Neuronal stem cell (in vitro differentiated cells): ENCODE data around the gene ROBO1. TPM values are rescaled to one million over a fixed set of nuclear protein-coding genes. Genes with fewer than 3 reads are reported as not detected.

ENCODE experiments used
- DNase-seq: peaks from one replicate; pipeline ENCODE4 v3.0.0-alpha.2; 2013; ENCODE audit warnings: low spot score
- H2AFZ ChIP-seq: one replicate; pipeline ENCODE4 v1.6.1; 2013; ENCODE audit warnings: mild to moderate bottlenecking, low read length, inconsistent platforms
- H2AK5ac ChIP-seq: 2 replicates; pipeline ENCODE4 v1.6.1; 2013; ENCODE audit warnings: low read depth, mild to moderate bottlenecking, inconsistent platforms, low read length, moderate library complexity, mixed read lengths
- H2BK120ac ChIP-seq: 2 replicates; pipeline ENCODE4 v1.6.1; 2013; ENCODE audit warnings: low read depth, mild to moderate bottlenecking, inconsistent platforms, low read length, moderate library complexity, mixed read lengths
- H2BK12ac ChIP-seq: one replicate; pipeline ENCODE4 v1.6.1; 2013; ENCODE audit warnings: low read length, inconsistent platforms
- H2BK15ac ChIP-seq: 2 replicates; pipeline ENCODE4 v1.6.1; 2013; ENCODE audit warnings: mild to moderate bottlenecking, low read length, inconsistent platforms, mixed read lengths
- H2BK5ac ChIP-seq: one replicate; pipeline ENCODE4 v1.6.1; 2013; ENCODE audit warnings: inconsistent platforms, mild to moderate bottlenecking, low read length, moderate library complexity
- H3K14ac ChIP-seq: one replicate; pipeline ENCODE4 v1.6.1; 2013; ENCODE audit warnings: low read length, inconsistent platforms
- H3K18ac ChIP-seq: 2 replicates; pipeline ENCODE4 v1.6.1; 2013; ENCODE audit warnings: low read length, inconsistent platforms
- H3K23ac ChIP-seq: 2 replicates; pipeline ENCODE4 v1.6.1; 2013; ENCODE audit warnings: low read depth, mild to moderate bottlenecking, mixed read lengths, low read length, inconsistent platforms; ENCODE audit not compliant: poor library complexity
- H3K27ac ChIP-seq: replicated peaks from 3 replicates; pipeline ENCODE4 v1.5.1; 2013; ENCODE audit warnings: low read length, inconsistent platforms
- H3K27me3 ChIP-seq, 3 experiments: 2 replicates each; pipeline ENCODE4 v1.6.1; 2013; ENCODE audit warnings: low read length in 3 of 3, mild to moderate bottlenecking in 2 of 3, inconsistent platforms in 1 of 3, low read depth in 1 of 3, mixed read lengths in 1 of 3, moderate library complexity in 1 of 3; ENCODE audit not compliant: control insufficient read depth in 3 of 3, insufficient read depth in 3 of 3
- H3K36me3 ChIP-seq, 2 donors: replicated peaks in 1 of 2; 2 replicates each; pipeline ENCODE4 v1.6.1; 2013; ENCODE audit warnings: low read length in 2 of 2; ENCODE audit not compliant: control insufficient read depth in 2 of 2, insufficient read depth in 2 of 2
- H3K4ac ChIP-seq: 2 replicates; pipeline ENCODE4 v1.6.1; 2013; ENCODE audit warnings: inconsistent platforms, mild to moderate bottlenecking, low read length, moderate library complexity
- H3K4me1 ChIP-seq, 2 donors: 1 replicate in 1 of 2; 2 replicates in 1 of 2; pipeline ENCODE4 v1.6.1; 2013; ENCODE audit warnings: low read length in 2 of 2, low read depth in 1 of 2; ENCODE audit not compliant: control insufficient read depth in 2 of 2, insufficient read depth in 1 of 2
- H3K4me2 ChIP-seq: one replicate; pipeline ENCODE4 v1.6.1; 2013; ENCODE audit warnings: mild to moderate bottlenecking, low read length, inconsistent platforms; ENCODE audit not compliant: insufficient read depth, poor library complexity, severe bottlenecking
- H3K4me3 ChIP-seq, 2 donors: 2 replicates each; pipeline ENCODE4 v1.5.1; 2013; ENCODE audit warnings: low read length in 2 of 2, mild to moderate bottlenecking in 2 of 2, inconsistent platforms in 1 of 2, moderate library complexity in 1 of 2
- H3K79me1 ChIP-seq: one replicate; pipeline ENCODE4 v1.6.1; 2013; ENCODE audit warnings: low read depth, mild to moderate bottlenecking, inconsistent platforms, low read length, moderate library complexity
- H3K9ac ChIP-seq: one replicate; pipeline ENCODE4 v1.6.1; 2013; ENCODE audit warnings: mild to moderate bottlenecking, low read depth, low read length, inconsistent platforms; ENCODE audit not compliant: poor library complexity
- H3K9me3 ChIP-seq, 2 donors: replicated peaks in 1 of 2; 2 replicates each; pipeline versions ENCODE3 to v1.6.1; 2013; ENCODE audit warnings: low read length in 2 of 2, mild to moderate bottlenecking in 2 of 2, inconsistent platforms in 1 of 2, low read depth in 1 of 2, mixed read lengths in 1 of 2, moderate library complexity in 1 of 2; ENCODE audit not compliant: control insufficient read depth in 2 of 2, insufficient read depth in 1 of 2
- H4K8ac ChIP-seq: one replicate; pipeline ENCODE4 v1.6.1; 2013; ENCODE audit warnings: low read depth, mild to moderate bottlenecking, inconsistent platforms, low read length, moderate library complexity
- H4K91ac ChIP-seq: one replicate; pipeline ENCODE4 v1.6.1; 2013; ENCODE audit warnings: low read length, low read depth, mild to moderate bottlenecking, inconsistent platforms; ENCODE audit not compliant: poor library complexity
- WGBS, 2 donors: extraction: QIAGEN DNeasy Blood & Tissue Kit; methylation state at CpG; one replicate each; pipeline ENCODE4 v1.1.7; 2013; ENCODE audit warnings: missing lambda C conversion rate in 2 of 2, mixed read lengths in 1 of 2; ENCODE audit not compliant: insufficient read length in 2 of 2, insufficient replicate concordance in 1 of 2; ENCODE audit errors: extremely low coverage in 2 of 2; 5-methylcytosine and 5-hydroxymethylcytosine counted together
- polyA plus RNA-seq, 2 experiments: library from polyadenylated mRNA; stranded (reverse); fragments of 200-250 nt; gene quantifications; one replicate each; pipeline ENCODE4 v1.2.3, GENCODE V29; 2013

ROBO1 gene
- 66.9 TPM for polyA plus RNA-seq (2013, experiment 1 of 2)
- 65.9 TPM for polyA plus RNA-seq (2013, experiment 2 of 2)

GRCh38 chr3:79767905-79768267, at the start of gene ROBO1:
Gene ROBO1, minus strand, starts transcription at chr3:79767998.
- H4K8ac ChIP-seq, result no peak within 1 kb of the TSS
- no peaks in the 10 kb centered on the region for H3K79me1 ChIP-seq
- no peak within 1 kb of the TSS for H3K23ac ChIP-seq
- no peak within 1 kb of the TSS for H2BK120ac ChIP-seq
- peak within 1 kb of the TSS; percentile 38 to 79 for H3K4me3 ChIP-seq
- H3K9me3 ChIP-seq, result no peaks in the 10 kb centered on the region
- no peak within 1 kb of the TSS for H3K27ac ChIP-seq
- no peak within 1 kb of the TSS for H2BK5ac ChIP-seq
- peak within 1 kb of the TSS; percentile 44 for H3K18ac ChIP-seq
- WGBS, 2 donors, result no CpG with 5 or more reads among the region's 12 CpGs
- no peak within 1 kb of the TSS for H2BK12ac ChIP-seq
- no peak within 1 kb of the TSS for H3K14ac ChIP-seq
- peak within 1 kb of the TSS; percentile 94 for H3K4me2 ChIP-seq
- no peak within 1 kb of the TSS for H2AK5ac ChIP-seq
- peaks cover 3 to 47% (median 20%) of the 10 kb centered on the region in 3 experiments for H3K27me3 ChIP-seq
- peaks cover 3 to 12% of the 10 kb centered on the region in 2 donors for H3K4me1 ChIP-seq
- peak within 1 kb of the TSS; percentile 83 for H2AFZ ChIP-seq
- H3K4ac ChIP-seq, result no peak within 1 kb of the TSS
- H3K36me3 ChIP-seq, result no peaks in the 10 kb centered on the region
- DNase-seq, result peak; percentile 27
- H4K91ac ChIP-seq, result no peak within 1 kb of the TSS
- no peak within 1 kb of the TSS for H3K9ac ChIP-seq
- H2BK15ac ChIP-seq, result no peak within 1 kb of the TSS

- Histone ChIP-seq H3K27me3 (no peaks in the 10 kb centered on the region), H3K4ac (no peak overlapping the region), H3K27ac (no peak overlapping the region), H3K4me3 (no peak overlapping the region), H2BK120ac (no peak overlapping the region), H3K79me1 (no peaks in the 10 kb centered on the region), H4K91ac (no peak overlapping the region), H3K18ac (no peak overlapping the region), H3K14ac (no peak overlapping the region), H4K8ac (no peak overlapping the region), H3K9ac (no peak overlapping the region), H2BK5ac (no peak overlapping the region), H3K23ac (no peak overlapping the region), H2BK12ac (no peak overlapping the region), H2AK5ac (no peak overlapping the region), H3K4me2 (no peak overlapping the region), H2AFZ (no peak overlapping the region), H3K4me1 (peaks cover 0 to 2% of the 10 kb centered on the region in 2 donors), H3K9me3 (peaks cover 0 to 2% of the 10 kb centered on the region in 2 donors), H3K36me3 (no peaks in the 10 kb centered on the region), H2BK15ac (no peak overlapping the region)
- no peak for DNase-seq
- WGBS, 2 donors, result no CpG with 5 or more reads among the region's 3 CpGs
Observed at GRCh38 chr3:79817224-79817623, 49.4 kb upstream of the ROBO1 start.

GRCh38 chr3:79815478-79815877, 47.7 kb upstream of the ROBO1 start:
- Histone ChIP-seq H3K36me3 (no peaks in the 10 kb centered on the region), H2BK15ac (no peak overlapping the region), H4K8ac (no peak overlapping the region), H3K27ac (no peak overlapping the region), H3K9me3 (no peaks in the 10 kb centered on the region), H2BK12ac (no peak overlapping the region), H2AK5ac (no peak overlapping the region), H4K91ac (no peak overlapping the region), H2AFZ (no peak overlapping the region), H3K18ac (no peak overlapping the region), H3K79me1 (no peaks in the 10 kb centered on the region), H3K23ac (no peak overlapping the region), H3K14ac (no peak overlapping the region), H3K4me2 (no peak overlapping the region), H3K27me3 (no peaks in the 10 kb centered on the region), H3K9ac (no peak overlapping the region), H3K4me1 (no peaks in the 10 kb centered on the region), H2BK5ac (no peak overlapping the region), H2BK120ac (no peak overlapping the region), H3K4me3 (no peak overlapping the region), H3K4ac (no peak overlapping the region)
- DNase-seq, result no peak

- Histone ChIP-seq H3K4me3 (no peak overlapping the region), H3K79me1 (no peaks in the 10 kb centered on the region), H3K4me2 (no peak overlapping the region), H2BK5ac (no peak overlapping the region), H3K14ac (no peak overlapping the region), H2AK5ac (no peak overlapping the region), H3K27me3 (no peaks in the 10 kb centered on the region), H2BK12ac (no peak overlapping the region), H3K18ac (no peak overlapping the region), H3K9ac (no peak overlapping the region), H3K27ac (no peak overlapping the region), H3K23ac (no peak overlapping the region), H3K9me3 (no peaks in the 10 kb centered on the region), H4K91ac (no peak overlapping the region), H2BK15ac (no peak overlapping the region), H3K4ac (no peak overlapping the region), H2BK120ac (no peak overlapping the region), H2AFZ (no peak overlapping the region), H3K36me3 (no peaks in the 10 kb centered on the region), H4K8ac (no peak overlapping the region), H3K4me1 (no peaks in the 10 kb centered on the region)
- no CpG with 5 or more reads among the region's 1 CpG for WGBS, 2 donors
- no peak for DNase-seq
Observed at GRCh38 chr3:79810581-79810980, 42.8 kb upstream of the ROBO1 start.
